Coronary artery (tissue), 2 donors: ENCODE data around the gene PSD4.

Source experiments
- DNase-seq: peaks from one replicate; pipeline ENCODE4 v3.0.0-alpha.2; 2017; ENCODE audit warnings: low spot score
- H3K27ac ChIP-seq, 2 donors: fragments of 200-600 bp; sonication (generic); one replicate each; pipeline ENCODE4 v1.5.1; 2016 to 2019
- H3K4me3 ChIP-seq: fragments of 200-600 bp; sonication (generic); 2 replicates; pipeline ENCODE4 v1.5.1; 2016; ENCODE audit warnings: mild to moderate bottlenecking, moderate library complexity
- CTCF ChIP-seq: fragments of 200-600 bp; sonication (generic); IDR thresholded peaks from one replicate; pipeline ENCODE4 v1.5.1; 2019; ENCODE audit warnings: antibody characterized with exemption

PSD4 gene

DNA sequence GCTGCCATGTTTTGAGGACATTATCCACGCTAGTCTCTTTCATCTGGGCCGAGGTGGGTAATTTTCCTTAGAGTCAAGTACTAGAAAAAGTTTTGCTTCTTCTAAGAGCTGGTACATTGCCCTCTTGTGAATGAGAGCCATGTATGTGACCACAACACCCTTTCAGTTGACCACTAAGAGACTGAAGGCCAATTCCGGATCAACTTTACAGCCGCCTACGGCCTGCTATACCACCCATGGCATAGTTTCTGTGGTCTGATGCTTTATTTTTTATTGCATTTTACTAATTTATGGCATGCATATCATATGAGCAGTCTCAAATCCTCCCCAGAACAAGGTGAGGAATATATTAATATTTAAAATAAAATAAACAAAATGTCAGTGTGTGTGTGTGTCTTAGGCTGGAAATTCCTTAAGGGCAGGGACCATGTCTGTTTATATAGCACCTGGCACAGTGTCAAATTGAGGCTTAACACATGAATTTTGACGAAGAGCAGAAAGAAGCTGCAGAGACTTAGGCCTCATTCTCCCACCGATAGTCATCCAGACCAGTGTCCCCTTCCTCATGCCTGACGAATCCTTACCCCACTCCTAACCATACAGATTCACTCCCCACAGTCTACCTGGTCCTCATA is 35.4 kb downstream of the PSD4 start:
- H3K4me3 ChIP-seq, result no peak overlapping the region
- no peak for TF ChIP-seq CTCF
- H3K27ac ChIP-seq, result peak overlapping the region in 1 of 2 donors; percentile 77
- DNase-seq, result no peak

- no peak for TF ChIP-seq CTCF
- DNase-seq, result no peak
- H3K4me3 ChIP-seq, result no peak overlapping the region
- H3K27ac ChIP-seq, result peak overlapping the region in 1 of 2 donors; percentile 77
These were observed 35.9 kb downstream of the PSD4 start for GRCh38 chr2:113209646-113210171.

GRCh38 chr2:113211226-113212105 is 37.7 kb downstream of the PSD4 start:
- peak overlapping the region; percentile 47 to 77 for H3K27ac ChIP-seq
- H3K4me3 ChIP-seq, result peak overlapping the region; percentile 25
- DNase-seq, result no peak
- no peak for TF ChIP-seq CTCF

GRCh38 chr2:113212245-113213060 is 38.7 kb downstream of the PSD4 start:
- Histone ChIP-seq H3K4me3 (peak overlapping the region; percentile 25), H3K27ac (peak overlapping the region; percentile 47 to 77)
- DNase-seq, result no peak
- no peak for TF ChIP-seq CTCF

- Histone ChIP-seq H3K4me3 (no peak overlapping the region), H3K27ac (peak overlapping the region in 1 of 2 donors; percentile 77)
- no peak for TF ChIP-seq CTCF
- DNase-seq, result no peak
These were observed 39.5 kb downstream of the PSD4 start for GRCh38 chr2:113213061-113213930.

GRCh38 chr2:113214141-113214540 is 40.4 kb downstream of the PSD4 start:
- no peak for TF ChIP-seq CTCF
- Histone ChIP-seq H3K4me3 (no peak overlapping the region), H3K27ac (no peak overlapping the region)
- no peak for DNase-seq
